IMR-90 (cell line): ENCODE data around the gene DEPDC1. TPM values are rescaled to one million over a fixed set of nuclear protein-coding genes. Genes with fewer than 3 reads are reported as not detected.

Experiments used
- ATAC-seq: fragments of 200-7000 bp; cut with Tn5 transposase; 2 replicates; pipeline ENCODE4 v1.9.1; 2020; ENCODE audit warnings: low read depth, mild to moderate bottlenecking, moderate library complexity
- BruUV-seq: library from RNA; stranded (reverse); fragments of 400-500 nt; replicated peaks from 2 replicates; lab custom pipeline; 2021; lab: Mats Ljungman, UMichigan
- CTCF ChIA-PET: fragments of 300-600 bp; formaldehyde crosslinking; extraction: SDS; loops from one replicate; lab custom pipeline; 2021; ENCODE audit warnings: antibody characterized with exemption; lab: Yijun Ruan, JAX
- POLR2A ChIA-PET: fragments of 300-600 bp; sonication (Branson Sonifier 250); formaldehyde crosslinking; loops from one replicate; lab custom pipeline; 2022; ENCODE audit warnings: antibody characterized with exemption; ENCODE audit not compliant: unreplicated experiment; lab: Charles Lee
- DNase-seq: peaks from one replicate; pipeline ENCODE4 v3.0.0; 2013
- H2AFZ ChIP-seq: replicated peaks from 2 replicates; pipeline ENCODE3; 2013; ENCODE audit warnings: low read length, mild to moderate bottlenecking; ENCODE audit not compliant: poor library complexity
- H2AK5ac ChIP-seq: 2 replicates; pipeline ENCODE4 v1.6.1; 2013; ENCODE audit warnings: low read depth, low read length, inconsistent platforms
- H2AK9ac ChIP-seq: replicated peaks from 2 replicates; pipeline ENCODE3; 2013; ENCODE audit warnings: mild to moderate bottlenecking, low read depth, low read length, moderate library complexity; ENCODE audit not compliant: poor library complexity
- H2BK120ac ChIP-seq: 2 replicates; pipeline ENCODE4 v1.6.1; 2013; ENCODE audit warnings: low read depth, low read length, inconsistent platforms
- H2BK15ac ChIP-seq: 3 replicates; pipeline ENCODE4 v1.6.1; 2013; ENCODE audit warnings: low read depth, low read length, inconsistent platforms
- H2BK20ac ChIP-seq: 2 replicates; pipeline ENCODE4 v1.6.1; 2013; ENCODE audit warnings: low read depth, mild to moderate bottlenecking, inconsistent platforms, low read length, moderate library complexity
- H2BK5ac ChIP-seq: 2 replicates; pipeline ENCODE4 v1.6.1; 2013; ENCODE audit warnings: mild to moderate bottlenecking, low read depth, low read length, inconsistent platforms; ENCODE audit not compliant: poor library complexity, severe bottlenecking
- H3K14ac ChIP-seq: replicated peaks from 2 replicates; pipeline ENCODE4 v1.6.1; 2013; ENCODE audit warnings: low read depth, low read length, inconsistent platforms
- H3K18ac ChIP-seq: 2 replicates; pipeline ENCODE4 v1.6.1; 2013; ENCODE audit warnings: low read depth, low read length, control low read depth
- H3K23ac ChIP-seq: 2 replicates; pipeline ENCODE4 v1.6.1; 2013; ENCODE audit warnings: low read depth, low read length, inconsistent platforms
- H3K27ac ChIP-seq: 2 replicates; pipeline ENCODE4 v1.5.1; 2013; ENCODE audit warnings: mild to moderate bottlenecking, control low read depth, low read length; ENCODE audit not compliant: insufficient read depth
- H3K27me3 ChIP-seq: 2 replicates; pipeline ENCODE4 v1.6.1; 2013; ENCODE audit warnings: low read length; ENCODE audit not compliant: control insufficient read depth, insufficient read depth
- H3K36me3 ChIP-seq: 2 replicates; pipeline ENCODE4 v1.6.1; 2013; ENCODE audit warnings: low read length, mixed read lengths; ENCODE audit not compliant: control insufficient read depth, insufficient read depth
- H3K4ac ChIP-seq: 2 replicates; pipeline ENCODE4 v1.6.1; 2013; ENCODE audit warnings: low read depth, low read length, inconsistent platforms
- H3K4me1 ChIP-seq: 2 replicates; pipeline ENCODE4 v1.6.1; 2013; ENCODE audit warnings: low read length, mixed read lengths; ENCODE audit not compliant: control insufficient read depth, insufficient read depth
- H3K4me2 ChIP-seq: 2 replicates; pipeline ENCODE4 v1.6.1; 2013; ENCODE audit warnings: low read depth, mild to moderate bottlenecking, control low read depth, low read length, moderate library complexity
- H3K4me3 ChIP-seq: 2 replicates; pipeline ENCODE4 v1.5.1; 2013; ENCODE audit warnings: low read depth, mild to moderate bottlenecking, control low read depth, low read length, moderate library complexity; ENCODE audit not compliant: insufficient read depth
- H3K56ac ChIP-seq: 2 replicates; pipeline ENCODE4 v1.6.1; 2013; ENCODE audit warnings: low read length, inconsistent platforms; ENCODE audit not compliant: insufficient read depth; ENCODE audit errors: extremely low read depth
- H3K79me1 ChIP-seq, 2 experiments: 2 replicates each; pipeline ENCODE4 v1.6.1; 2013; ENCODE audit warnings: low read length in 2 of 2, inconsistent platforms in 1 of 2, low read depth in 1 of 2
- H3K9ac ChIP-seq: 2 replicates; pipeline ENCODE4 v1.6.1; 2013; ENCODE audit warnings: low read depth, low read length, control low read depth
- H3K9me1 ChIP-seq: 2 replicates; pipeline ENCODE4 v1.6.1; 2013; ENCODE audit warnings: low read length, inconsistent platforms; ENCODE audit not compliant: insufficient read depth
- H3K9me3 ChIP-seq: 2 replicates; pipeline ENCODE4 v1.6.1; 2013; ENCODE audit warnings: low read length; ENCODE audit not compliant: control insufficient read depth, insufficient read depth
- H4K20me1 ChIP-seq: 2 replicates; pipeline ENCODE4 v1.6.1; 2013; ENCODE audit warnings: low read length, inconsistent platforms; ENCODE audit not compliant: insufficient read depth
- H4K5ac ChIP-seq: 2 replicates; pipeline ENCODE4 v1.6.1; 2013; ENCODE audit warnings: mild to moderate bottlenecking, low read depth, low read length, control low read depth
- H4K8ac ChIP-seq, 2 experiments: 2 replicates each; pipeline ENCODE4 v1.6.1; 2013; ENCODE audit warnings: low read depth in 2 of 2, low read length in 2 of 2, control low read depth in 1 of 2, inconsistent platforms in 1 of 2
- H4K91ac ChIP-seq: 2 replicates; pipeline ENCODE4 v1.6.1; 2013; ENCODE audit warnings: low read depth, low read length, inconsistent platforms; ENCODE audit not compliant: insufficient read depth
- BHLHE40 ChIP-seq: fragments of 150-350 bp; IDR thresholded peaks from 2 replicates; pipeline ENCODE4 v1.6.1; 2016; ENCODE audit warnings: mild to moderate bottlenecking, low read depth, low read length
- CEBPB ChIP-seq: IDR thresholded peaks from 2 replicates; pipeline ENCODE4 v1.6.1; 2012; ENCODE audit warnings: low read depth, low read length, improper control_type of control experiment
- CHD1 ChIP-seq: IDR thresholded peaks from 2 replicates; pipeline ENCODE4 v1.6.1; 2012; ENCODE audit warnings: low read depth, low read length, improper control_type of control experiment
- CTCF ChIP-seq: conservative IDR thresholded peaks from 2 replicates; pipeline ENCODE4 v1.5.1; 2012; ENCODE audit warnings: mild to moderate bottlenecking, low read depth, low read length, improper control_type of control experiment
- ELK1 ChIP-seq: fragments of 150-350 bp; IDR thresholded peaks from 2 replicates; pipeline ENCODE4 v1.6.1; 2016; ENCODE audit warnings: low read depth, mild to moderate bottlenecking, low read length, moderate library complexity, borderline replicate concordance
- FOS ChIP-seq: fragments of 150-350 bp; IDR thresholded peaks from 2 replicates; pipeline ENCODE4 v1.6.1; 2016; ENCODE audit warnings: low read depth, low read length
- MAFK ChIP-seq: IDR thresholded peaks from 2 replicates; pipeline ENCODE4 v1.6.1; 2012; ENCODE audit warnings: low read depth, low read length, improper control_type of control experiment
- MAZ ChIP-seq: IDR thresholded peaks from 2 replicates; pipeline ENCODE4 v1.6.1; 2012; ENCODE audit warnings: low read depth, mild to moderate bottlenecking, low read length, improper control_type of control experiment, moderate library complexity, borderline replicate concordance
- MXI1 ChIP-seq: IDR thresholded peaks from 2 replicates; pipeline ENCODE4 v1.6.1; 2012; ENCODE audit warnings: low read depth, mild to moderate bottlenecking, low read length, moderate library complexity, borderline replicate concordance
- POLR2A ChIP-seq: IDR thresholded peaks from 2 replicates; pipeline ENCODE4 v1.6.1; 2012; ENCODE audit warnings: mild to moderate bottlenecking, low read depth, low read length
- RAD21 ChIP-seq: IDR thresholded peaks from 2 replicates; pipeline ENCODE4 v1.6.1; 2012; ENCODE audit warnings: low read length, improper control_type of control experiment
- RFX5 ChIP-seq: IDR thresholded peaks from 2 replicates; pipeline ENCODE4 v1.8.0; 2012; ENCODE audit warnings: low read depth, mild to moderate bottlenecking, low read length, moderate library complexity
- SMC3 ChIP-seq: fragments of 150-350 bp; IDR thresholded peaks from 2 replicates; pipeline ENCODE4 v1.6.1; 2016; ENCODE audit warnings: low read depth, mild to moderate bottlenecking, antibody characterized with exemption, low read length, moderate library complexity
- WGBS, 2 experiments: methylation state at CpG; one replicate each; pipeline versions ENCODE4 v1.1.5 to v1.1.7; 2013; ENCODE audit warnings: missing lambda C conversion rate in 2 of 2; ENCODE audit not compliant: insufficient read length in 1 of 2; ENCODE audit errors: extremely low coverage in 2 of 2; 5-methylcytosine and 5-hydroxymethylcytosine counted together
- dilution Hi-C: fragments of 300-500 bp; cut with HindIII; formaldehyde crosslinking; loops from one replicate; pipeline ENCODE4 v1.14.3; 2018; ENCODE audit warnings: low sequenced_read_pairs; ENCODE audit not compliant: unreplicated experiment
- in situ Hi-C: fragments of 300-500 bp; cut with MboI; formaldehyde crosslinking; loops from 3 replicates; pipeline ENCODE4 v1.14.3; 2019; ENCODE audit warnings: low sequenced_read_pairs, inconsistent platforms, mixed read lengths
- intact Hi-C: fragments of 100-400 bp; cut with micrococcal nuclease; formaldehyde crosslinking; loops from 2 replicates; pipeline ENCODE4 v1.10.0; 2022
- polyA plus RNA-seq, 3 experiments: library from polyadenylated mRNA; depleted of rRNA; stranded (reverse); fragments of >200 nt; gene quantifications; 2 replicates each; pipeline ENCODE4 v1.2.3, GENCODE V29; 2012; ENCODE audit warnings: low replicate concordance in 1 of 3
- total RNA-seq: library from RNA; depleted of rRNA; stranded (reverse); fragments of >200 nt; gene quantifications from 2 replicates; pipeline ENCODE4 v1.2.3, GENCODE V29; 2012

The DEPDC1 gene
- total and polyA plus RNA-seq, 2 of the 4 experiments (the other 2 are of a cell fraction): 7.4 to 14.7 TPM

DNA sequence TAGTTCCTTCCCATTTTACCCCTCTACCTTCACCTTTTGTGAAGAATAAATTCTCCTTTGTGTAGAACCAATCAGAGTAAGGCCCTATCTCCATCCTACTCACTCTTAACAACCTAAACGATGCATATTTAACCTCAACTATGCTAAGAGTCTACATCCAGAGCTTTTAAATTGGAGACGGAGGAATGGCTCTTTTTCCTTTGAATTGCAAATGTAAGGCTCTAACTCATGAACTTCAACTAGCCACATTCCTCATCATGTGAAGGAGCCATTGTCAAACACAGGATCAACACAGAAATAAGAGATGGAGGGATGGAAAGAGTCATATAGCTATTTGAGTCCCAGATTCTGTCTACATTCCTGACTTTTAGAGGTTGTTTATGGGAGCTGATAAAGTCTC, 18.2 kb downstream of the DEPDC1 start:
- no peak for DNase-seq
- no CpG with 5 or more reads among the region's 2 CpGs for WGBS, 2 experiments
- H2BK15ac ChIP-seq: no peak overlapping the region
- H4K20me1 ChIP-seq: no peaks in the 10 kb centered on the region
- no peak overlapping the region for H4K91ac ChIP-seq
- no peak overlapping the region for H3K56ac ChIP-seq
- H4K5ac ChIP-seq: no peak overlapping the region
- H2AK9ac ChIP-seq: no peak overlapping the region
- no peak overlapping the region for H3K4ac ChIP-seq
- in situ Hi-C loops (no loop called here), intact Hi-C loops (loop anchor here (10.0 kb wide), 1 partner anchor 1666 kb away; no protein-coding TSS in a partner anchor), dilution Hi-C loops (no loop called here)
- H3K9me3 ChIP-seq: no peaks in the 10 kb centered on the region
- no peak overlapping the region for H3K14ac ChIP-seq
- H3K27me3 ChIP-seq: no peaks in the 10 kb centered on the region
- no peaks in the 10 kb centered on the region; the same call in 1 of the 2 replicates for H3K36me3 ChIP-seq
- TF ChIP-seq MAFK (no peak), POLR2A (no peak), MXI1 (no peak), ELK1 (no peak), BHLHE40 (no peak), FOS (no peak), CTCF (no peak), RFX5 (no peak), SMC3 (no peak), CHD1 (no peak), MAZ (no peak), CEBPB (no peak), RAD21 (no peak)
- BruUV-seq: no TSS peak
- no peak overlapping the region for H2BK120ac ChIP-seq
- H3K23ac ChIP-seq: no peak overlapping the region
- H3K27ac ChIP-seq: no peak overlapping the region
- H2BK5ac ChIP-seq: no peak overlapping the region
- no peak overlapping the region for H3K18ac ChIP-seq
- H3K4me1 ChIP-seq: no peaks in the 10 kb centered on the region
- H2AK5ac ChIP-seq: no peak overlapping the region
- H2AFZ ChIP-seq: no peak overlapping the region
- no peak overlapping the region for H3K9ac ChIP-seq
- 0 out of 4 replicates have a peak, but pooled peaks cover 3 to 7% of the 10 kb centered on the region in 2 experiments for H3K79me1 ChIP-seq
- no peak overlapping the region for H3K4me3 ChIP-seq
- CTCF ChIA-PET: interaction anchor here (2.1 kb wide), 1 partner anchor 9 kb away, joined by 9 read pairs; no protein-coding TSS in a partner anchor
- no peak overlapping the region for H2BK20ac ChIP-seq
- POLR2A ChIA-PET: no interaction called here
- H3K4me2 ChIP-seq: no peak overlapping the region
- no peak overlapping the region for H4K8ac ChIP-seq
- no peak for ATAC-seq
- H3K9me1 ChIP-seq: no peaks in the 10 kb centered on the region
